Measurements from ENCODE around the gene HSH2D. TPM values are rescaled to one million over a fixed set of nuclear protein-coding genes. Genes with fewer than 3 reads are reported as not detected.
A peak's percentile ranks its signal among the peaks of the same experiment; 100 is the strongest.

The HSH2D gene
- total RNA-seq, 1 experiment from 2014 or later = 0.23 TPM

GRCh38 chr19:16197622-16198369 is 54.3 kb downstream of the HSH2D start, which contains the start of gene AP1M1:
AP1M1 (plus strand) TSS chr19:16197911; CDS start chr19:16198027, 116 bp downstream.
- intact Hi-C loops (cut with micrococcal nuclease; ENCODE audit: unreplicated experiment) = no loop called here
- Mint-ChIP-seq H3K4me1 (ENCODE audit: low read depth, unreplicated experiment) (peaks cover 7% of the 10 kb centered on the region), H3K36me3 (ENCODE audit: insufficient read depth, unreplicated experiment) (peaks cover 40% of the 10 kb centered on the region)

DNA sequence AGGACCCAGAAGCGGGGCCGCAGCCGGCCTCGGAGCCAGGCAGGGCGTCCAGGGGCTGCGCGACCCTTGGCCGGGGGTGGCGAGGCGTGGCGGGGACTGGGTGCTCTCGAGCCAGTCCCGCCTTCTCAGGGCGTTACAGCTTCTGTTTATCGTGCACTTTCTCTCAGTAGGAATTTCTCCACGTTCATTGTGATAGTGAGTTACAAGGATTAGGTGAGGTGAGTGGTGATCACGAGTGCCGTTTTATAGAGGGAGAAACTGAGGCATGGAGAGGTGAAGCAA is 54.8 kb downstream of the HSH2D start:
- Mint-ChIP-seq H3K4me1 (ENCODE audit: low read depth, unreplicated experiment) (peaks cover 7% of the 10 kb centered on the region), H3K9me3 (ENCODE audit: unreplicated experiment) (no peaks in the 10 kb centered on the region), H3K27me3 (ENCODE audit: insufficient read depth, unreplicated experiment) (no peaks in the 10 kb centered on the region), H3K36me3 (ENCODE audit: insufficient read depth, unreplicated experiment) (peaks cover 44% of the 10 kb centered on the region), H3K4me3 (ENCODE audit: unreplicated experiment) (peak overlapping the region; percentile 81), H3K27ac (ENCODE audit: unreplicated experiment) (peak overlapping the region; percentile 7)
- BruUV-seq (replicated peaks) = no TSS peak
- peak in 1 of 2 experiments; percentile 30 for DNase-seq
- POLR2A ChIA-PET = interaction anchor here (0.6 to 2.7 kb wide), 3 partner anchors 13 to 122 kb away, joined by 3 to 28 read pairs (median 7); partner anchors contain the start of genes FAM32A and TPM4
- Histone ChIP-seq H3K4me1 (peaks cover 20% of the 10 kb centered on the region), H3K4me3 (ENCODE audit: low read depth, low read length) (peak overlapping the region; percentile 70), H3K36me3 (ENCODE audit: control insufficient read depth, insufficient read depth, low read length) (peaks cover 3% of the 10 kb centered on the region), H3K9me3 (no peaks in the 10 kb centered on the region), H3K27me3 (replicated peaks; ENCODE audit: control insufficient read depth, insufficient read depth, low read length) (no peaks in the 10 kb centered on the region)
- CTCF ChIA-PET = interaction anchor here (0.8 to 1.5 kb wide), 2 partner anchors 10 to 13 kb away, joined by 3 to 17 read pairs; partner anchors contain the start of gene FAM32A
- TF ChIP-seq, protein P1, sequence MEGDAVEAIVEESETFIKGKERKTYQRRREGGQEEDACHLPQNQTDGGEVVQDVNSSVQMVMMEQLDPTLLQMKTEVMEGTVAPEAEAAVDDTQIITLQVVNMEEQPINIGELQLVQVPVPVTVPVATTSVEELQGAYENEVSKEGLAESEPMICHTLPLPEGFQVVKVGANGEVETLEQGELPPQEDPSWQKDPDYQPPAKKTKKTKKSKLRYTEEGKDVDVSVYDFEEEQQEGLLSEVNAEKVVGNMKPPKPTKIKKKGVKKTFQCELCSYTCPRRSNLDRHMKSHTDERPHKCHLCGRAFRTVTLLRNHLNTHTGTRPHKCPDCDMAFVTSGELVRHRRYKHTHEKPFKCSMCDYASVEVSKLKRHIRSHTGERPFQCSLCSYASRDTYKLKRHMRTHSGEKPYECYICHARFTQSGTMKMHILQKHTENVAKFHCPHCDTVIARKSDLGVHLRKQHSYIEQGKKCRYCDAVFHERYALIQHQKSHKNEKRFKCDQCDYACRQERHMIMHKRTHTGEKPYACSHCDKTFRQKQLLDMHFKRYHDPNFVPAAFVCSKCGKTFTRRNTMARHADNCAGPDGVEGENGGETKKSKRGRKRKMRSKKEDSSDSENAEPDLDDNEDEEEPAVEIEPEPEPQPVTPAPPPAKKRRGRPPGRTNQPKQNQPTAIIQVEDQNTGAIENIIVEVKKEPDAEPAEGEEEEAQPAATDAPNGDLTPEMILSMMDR (IDR thresholded peaks at IDR 0.05; ENCODE audit: insufficient read depth in 1 of 2, low read depth in 1 of 2, low read length in 1 of 2, severe bottlenecking in 1 of 2, unreplicated experiment in 1 of 2) = no peak
- intact Hi-C loops (cut with micrococcal nuclease; ENCODE audit: unreplicated experiment) = no loop called here

More at GRCh38 chr19:16197622-16198369, 54.3 kb downstream of the HSH2D start, which contains the start of gene AP1M1:
- Histone ChIP-seq H3K36me3 (ENCODE audit: control insufficient read depth, insufficient read depth, low read length) (no peaks in the 10 kb centered on the region), H3K27me3 (replicated peaks; ENCODE audit: control insufficient read depth, insufficient read depth, low read length) (no peaks in the 10 kb centered on the region), H3K4me1 (peaks cover 20% of the 10 kb centered on the region), H3K4me3 (ENCODE audit: low read depth, low read length) (peak within 1 kb of the TSS; percentile 70), H3K9me3 (no peaks in the 10 kb centered on the region)
- no TSS peak for BruUV-seq (replicated peaks)
- no peaks in the 10 kb centered on the region for H3K9me3 Mint-ChIP-seq (ENCODE audit: unreplicated experiment)
- POLR2A ChIA-PET = interaction anchor here (0.5 to 2.7 kb wide), 7 partner anchors 10 to 361 kb away, joined by 3 to 28 read pairs (median 3); partner anchors contain the start of genes FAM32A and TPM4
- TF ChIP-seq, protein P1 (IDR thresholded peaks at IDR 0.05; ENCODE audit: insufficient read depth in 1 of 2, low read depth in 1 of 2, low read length in 1 of 2, severe bottlenecking in 1 of 2, unreplicated experiment in 1 of 2) = no peak
- CTCF ChIA-PET = interaction anchor here (0.6 to 1.5 kb wide), 4 partner anchors 10 to 230 kb away, joined by 3 to 17 read pairs (median 4); partner anchors contain the start of gene FAM32A
- peak; percentile 98 for DNase-seq
- peak within 1 kb of the TSS; percentile 81 for H3K4me3 Mint-ChIP-seq (ENCODE audit: unreplicated experiment)
- peak within 1 kb of the TSS; percentile 83 for H3K27ac Mint-ChIP-seq (ENCODE audit: unreplicated experiment)
- no peaks in the 10 kb centered on the region for H3K27me3 Mint-ChIP-seq (ENCODE audit: insufficient read depth, unreplicated experiment)

- ChIA-PET POLR2A (no interaction called here), CTCF (no interaction called here)
- H3K36me3 ChIP-seq (ENCODE audit: control insufficient read depth, insufficient read depth, low read length) = peaks cover 3% of the 10 kb centered on the region
- H3K9me3 Mint-ChIP-seq (ENCODE audit: unreplicated experiment) = no peaks in the 10 kb centered on the region
- TF ChIP-seq, protein P1 (IDR thresholded peaks at IDR 0.05; ENCODE audit: insufficient read depth in 1 of 2, low read depth in 1 of 2, low read length in 1 of 2, severe bottlenecking in 1 of 2, unreplicated experiment in 1 of 2) = no peak
- H3K27ac Mint-ChIP-seq (ENCODE audit: unreplicated experiment) = peak overlapping the region; percentile 7
- peaks cover 20% of the 10 kb centered on the region for H3K4me1 ChIP-seq
- no peaks in the 10 kb centered on the region for H3K27me3 ChIP-seq (replicated peaks; ENCODE audit: control insufficient read depth, insufficient read depth, low read length)
- H3K36me3 Mint-ChIP-seq (ENCODE audit: insufficient read depth, unreplicated experiment) = peaks cover 46% of the 10 kb centered on the region
- intact Hi-C loops (cut with micrococcal nuclease; ENCODE audit: unreplicated experiment) = no loop called here
- H3K4me3 ChIP-seq (ENCODE audit: low read depth, low read length) = peak overlapping the region; percentile 70
- H3K9me3 ChIP-seq = no peaks in the 10 kb centered on the region
- no peak for DNase-seq
- peak overlapping the region; percentile 81 for H3K4me3 Mint-ChIP-seq (ENCODE audit: unreplicated experiment)
- H3K27me3 Mint-ChIP-seq (ENCODE audit: insufficient read depth, unreplicated experiment) = no peaks in the 10 kb centered on the region
- BruUV-seq (replicated peaks) = no TSS peak
- H3K4me1 Mint-ChIP-seq (ENCODE audit: low read depth, unreplicated experiment) = peaks cover 7% of the 10 kb centered on the region
These were observed 55.9 kb downstream of the HSH2D start for GRCh38 chr19:16199275-16199932.

All from Caco-2 (cell line).